Measurements from ENCODE around the gene BORCS5. TPM values are rescaled to one million over a fixed set of nuclear protein-coding genes. Genes with fewer than 3 reads are reported as not detected.

Gene BORCS5
- total RNA-seq, 1 donor from 2014 or later: 25.2 TPM

DNA sequence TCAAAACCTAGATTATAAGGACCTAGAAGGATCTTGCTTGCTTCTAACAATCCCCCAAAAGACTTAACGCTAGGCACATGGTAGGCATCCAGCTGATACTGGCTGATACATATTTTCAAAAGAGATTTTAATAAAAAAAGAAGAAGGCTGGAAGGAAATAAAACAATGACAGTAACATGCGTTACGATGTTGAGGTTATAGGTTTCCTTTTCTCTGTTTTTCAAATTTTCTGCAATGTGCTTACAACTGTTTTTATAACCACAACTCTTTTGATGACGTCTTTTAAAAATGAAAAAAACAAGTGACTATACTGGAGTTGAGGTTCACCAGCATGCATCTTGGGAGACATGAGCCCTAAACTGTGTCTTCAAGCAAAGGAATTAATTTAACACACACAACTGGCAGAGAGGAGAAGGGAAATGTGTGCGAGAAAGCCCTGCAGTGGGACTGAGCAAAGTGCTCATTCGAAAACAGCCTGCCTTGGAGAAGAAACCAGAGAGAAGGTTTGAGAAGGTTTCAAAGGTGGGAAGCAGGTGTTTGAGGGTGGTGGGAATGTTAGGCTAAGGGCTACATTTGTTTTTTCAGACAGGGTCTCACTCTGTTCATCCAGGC, 125.4 kb downstream of the BORCS5 start:
- H3K27ac Mint-ChIP-seq: no peak overlapping the region

DNA sequence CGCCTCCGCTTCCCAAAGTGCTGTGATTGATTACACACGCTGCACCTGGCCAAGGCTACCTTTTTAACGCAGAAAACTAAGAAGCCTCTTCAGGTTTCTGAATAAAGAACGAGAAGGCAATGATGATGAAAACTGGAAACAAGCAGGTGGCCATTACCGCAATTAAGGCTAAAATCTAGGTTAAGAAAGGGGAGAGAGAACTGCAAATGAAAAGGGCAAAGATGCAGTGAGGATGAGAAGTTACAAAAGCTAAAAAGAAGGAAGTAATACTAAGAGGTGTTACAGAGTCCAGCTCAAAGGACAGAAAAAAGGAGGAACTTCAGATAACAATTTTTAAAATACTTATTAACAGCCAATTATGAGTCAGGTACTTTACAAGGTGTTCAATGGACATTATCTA, 126.1 kb downstream of the BORCS5 start:
- Mint-ChIP-seq H3K4me3 (ENCODE audit: low read depth) (no peak overlapping the region), H3K9me3 (ENCODE audit: low read depth) (no peaks in the 10 kb centered on the region), H3K27ac (peak overlapping the region; percentile 3), H3K36me3 (ENCODE audit: insufficient read depth) (peaks cover 27% of the 10 kb centered on the region), H3K4me1 (ENCODE audit: low read depth) (no peaks in the 10 kb centered on the region), H3K27me3 (no peaks in the 10 kb centered on the region)
- DNase-seq (ENCODE audit: low spot score, unreplicated experiment): no peak
- TF ChIP-seq CTCF (IDR thresholded peaks at IDR 0.05; ENCODE audit: unreplicated experiment): no peak

More for the DNA sequence above, 125.4 kb downstream of the BORCS5 start:
- Mint-ChIP-seq H3K4me1 (ENCODE audit: low read depth) (no peaks in the 10 kb centered on the region), H3K36me3 (ENCODE audit: insufficient read depth) (peaks cover 30% of the 10 kb centered on the region), H3K27me3 (no peaks in the 10 kb centered on the region), H3K9me3 (ENCODE audit: low read depth) (no peaks in the 10 kb centered on the region), H3K4me3 (ENCODE audit: low read depth) (no peak overlapping the region)
- no peak for DNase-seq (ENCODE audit: low spot score, unreplicated experiment)
- TF ChIP-seq CTCF (IDR thresholded peaks at IDR 0.05; ENCODE audit: unreplicated experiment): no peak

GRCh38 chr12:12483438-12483837, 126.6 kb downstream of the BORCS5 start:
- peaks cover 31% of the 10 kb centered on the region for H3K36me3 Mint-ChIP-seq (ENCODE audit: insufficient read depth)
- no peaks in the 10 kb centered on the region for H3K27me3 Mint-ChIP-seq
- no peaks in the 10 kb centered on the region for H3K4me1 Mint-ChIP-seq (ENCODE audit: low read depth)
- no peak for TF ChIP-seq CTCF (IDR thresholded peaks at IDR 0.05; ENCODE audit: unreplicated experiment)
- peak overlapping the region; percentile 6 for H3K27ac Mint-ChIP-seq
- H3K9me3 Mint-ChIP-seq (ENCODE audit: low read depth): no peaks in the 10 kb centered on the region
- no peak overlapping the region for H3K4me3 Mint-ChIP-seq (ENCODE audit: low read depth)
- no peak for DNase-seq (ENCODE audit: low spot score, unreplicated experiment)

DNA sequence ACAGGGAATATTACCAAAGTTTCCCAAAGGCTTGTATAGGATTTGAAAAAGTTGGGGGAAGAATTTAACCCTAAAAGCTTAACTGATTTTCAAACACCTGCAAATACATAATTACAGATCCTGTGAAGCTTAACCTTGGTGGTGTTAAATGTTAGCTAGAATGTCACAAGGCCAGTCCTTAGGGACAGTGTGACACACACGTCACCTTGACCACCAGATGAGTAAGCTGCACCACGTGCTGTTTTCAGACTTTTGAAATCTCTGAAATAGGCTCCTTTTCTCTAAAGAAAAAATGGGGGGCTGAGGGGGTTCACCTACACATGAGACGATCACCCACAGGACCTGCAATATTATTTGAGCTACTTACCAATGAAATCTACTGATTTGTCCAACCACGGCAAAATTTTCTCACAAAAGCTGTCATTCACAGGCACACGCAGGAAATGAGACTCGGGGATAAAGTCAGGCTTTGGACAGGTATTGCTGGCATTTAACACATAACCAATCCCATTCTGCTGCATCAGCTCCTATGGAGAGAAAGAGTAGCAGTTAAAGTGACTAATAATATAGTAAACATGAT, 129.9 kb downstream of the BORCS5 start:
- Mint-ChIP-seq H3K36me3 (ENCODE audit: insufficient read depth) (peaks cover 21% of the 10 kb centered on the region), H3K4me3 (ENCODE audit: low read depth) (no peak overlapping the region), H3K9me3 (ENCODE audit: low read depth) (no peaks in the 10 kb centered on the region)

DNA sequence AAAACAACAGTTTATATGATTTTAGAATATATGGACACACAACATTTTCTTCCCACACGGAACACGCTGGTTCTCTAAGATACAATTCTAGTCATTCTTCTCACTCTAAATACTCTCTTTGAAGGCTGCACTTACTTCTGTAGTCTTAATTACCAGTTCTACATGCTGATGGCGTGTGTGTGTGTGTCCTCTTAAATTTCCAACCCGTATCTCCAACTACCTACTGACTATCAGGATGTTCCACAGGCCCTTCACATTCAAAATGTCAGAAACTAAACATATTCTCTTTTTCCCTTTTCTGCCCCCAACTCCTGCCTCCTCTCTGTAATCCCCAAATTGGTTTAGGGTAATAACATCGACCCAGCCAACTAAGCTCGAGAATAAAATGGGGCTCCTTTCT, 130.6 kb downstream of the BORCS5 start:
- H3K27ac Mint-ChIP-seq: no peak overlapping the region
- no peaks in the 10 kb centered on the region for H3K9me3 Mint-ChIP-seq (ENCODE audit: low read depth)
- no peak for DNase-seq (ENCODE audit: low spot score, unreplicated experiment)
- H3K4me3 Mint-ChIP-seq (ENCODE audit: low read depth): no peak overlapping the region
- H3K36me3 Mint-ChIP-seq (ENCODE audit: insufficient read depth): peaks cover 21% of the 10 kb centered on the region
- H3K4me1 Mint-ChIP-seq (ENCODE audit: low read depth): no peaks in the 10 kb centered on the region
- H3K27me3 Mint-ChIP-seq: no peaks in the 10 kb centered on the region
- no peak for TF ChIP-seq CTCF (IDR thresholded peaks at IDR 0.05; ENCODE audit: unreplicated experiment)

More for the DNA sequence above, 129.9 kb downstream of the BORCS5 start:
- no peak overlapping the region for H3K27ac Mint-ChIP-seq
- no peaks in the 10 kb centered on the region for H3K4me1 Mint-ChIP-seq (ENCODE audit: low read depth)
- TF ChIP-seq CTCF (IDR thresholded peaks at IDR 0.05; ENCODE audit: unreplicated experiment): no peak
- DNase-seq (ENCODE audit: low spot score, unreplicated experiment): no peak
- no peaks in the 10 kb centered on the region for H3K27me3 Mint-ChIP-seq

All from progenitor cell of endocrine pancreas (in vitro differentiated cells).